CD14-positive monocyte (primary cell): ENCODE results near the gene EIF2S3B. TPM values are rescaled to one million over a fixed set of nuclear protein-coding genes. Genes with fewer than 3 reads are reported as not detected.

ENCODE experiments used
- DNase-seq, 3 donors: peaks; one replicate each; pipeline ENCODE4 v3.0.0-alpha.2; 2011 to 2022
- H2AFZ ChIP-seq: 2 replicates; pipeline ENCODE4 v1.6.0; 2012; ENCODE audit warnings: mild to moderate bottlenecking, low read depth, low read length, inconsistent platforms; ENCODE audit not compliant: insufficient read depth, poor library complexity, severe bottlenecking
- H3K27ac ChIP-seq, 2 donors: 1 replicate in 1 of 2; 2 replicates in 1 of 2; pipeline ENCODE4 v1.5.1; 2012 to 2013; ENCODE audit warnings: low read length in 2 of 2, control low read depth in 1 of 2, inconsistent platforms in 1 of 2, low read depth in 1 of 2, mild to moderate bottlenecking in 1 of 2
- H3K27me3 ChIP-seq, 2 donors: one replicate each; pipeline versions ENCODE4 v1.6.0 to v1.6.1; 2011 to 2013; ENCODE audit warnings: low read length in 2 of 2; ENCODE audit not compliant: control insufficient read depth in 2 of 2, insufficient read depth in 2 of 2
- H3K36me3 ChIP-seq, 2 donors: replicated peaks in 1 of 2; 1 replicate in 1 of 2; 2 replicates in 1 of 2; pipeline versions ENCODE4 v1.5.1 to v1.6.1; 2012 to 2013; ENCODE audit warnings: low read length in 2 of 2, control low read depth in 1 of 2, inconsistent platforms in 1 of 2, mild to moderate bottlenecking in 1 of 2; ENCODE audit not compliant: insufficient read depth in 2 of 2, control insufficient read depth in 1 of 2
- H3K4me1 ChIP-seq, 2 donors: 1 replicate in 1 of 2; 2 replicates in 1 of 2; pipeline versions ENCODE4 v1.5.1 to v1.6.1; 2012 to 2013; ENCODE audit warnings: low read length in 2 of 2, control low read depth in 1 of 2, inconsistent platforms in 1 of 2, mild to moderate bottlenecking in 1 of 2, moderate library complexity in 1 of 2; ENCODE audit not compliant: insufficient read depth in 2 of 2, control insufficient read depth in 1 of 2
- H3K4me2 ChIP-seq: replicated peaks from 2 replicates; pipeline ENCODE3; 2012; ENCODE audit warnings: low read length, moderate library complexity, mild to moderate bottlenecking; ENCODE audit not compliant: poor library complexity, severe bottlenecking; ENCODE audit errors: extremely low read depth
- H3K4me3 ChIP-seq, 3 experiments: fragments of 200-600 bp in 1 of 3; sonication (generic) in 1 of 3; replicated peaks in 1 of 3; 1 replicate in 2 of 3; 2 replicates in 1 of 3; pipeline ENCODE4 v1.5.1; 2011 to 2013; ENCODE audit warnings: low read length in 3 of 3, mild to moderate bottlenecking in 3 of 3, control low read depth in 2 of 3, low read depth in 2 of 3, inconsistent platforms in 1 of 3, moderate library complexity in 1 of 3
- H3K79me2 ChIP-seq: 2 replicates; pipeline ENCODE4 v1.6.0; 2012; ENCODE audit warnings: mild to moderate bottlenecking, control low read depth, inconsistent platforms, low read length, moderate library complexity; ENCODE audit not compliant: insufficient read depth
- H3K9ac ChIP-seq: 2 replicates; pipeline ENCODE4 v1.6.0; 2017; ENCODE audit warnings: low read length, mild to moderate bottlenecking; ENCODE audit not compliant: insufficient read depth, poor library complexity, severe bottlenecking
- H3K9me3 ChIP-seq, 2 donors: replicated peaks in 1 of 2; 1 replicate in 1 of 2; 2 replicates in 1 of 2; pipeline versions ENCODE4 v1.5.1 to v1.6.1; 2012 to 2013; ENCODE audit warnings: low read length in 2 of 2, control low read depth in 1 of 2; ENCODE audit not compliant: control insufficient read depth in 1 of 2, insufficient read depth in 1 of 2
- H4K20me1 ChIP-seq: 2 replicates; pipeline ENCODE4 v1.6.0; 2012; ENCODE audit warnings: mild to moderate bottlenecking, low read length, control low read depth, moderate library complexity; ENCODE audit not compliant: insufficient read depth
- H3K27ac Mint-ChIP-seq, 7 donors: one replicate each; pipeline ENCODE4 v1.8.0; 2020; ENCODE audit warnings: mild to moderate bottlenecking in 7 of 7, mixed read lengths in 7 of 7, moderate library complexity in 6 of 7, inconsistent platforms in 2 of 7
- H3K27me3 Mint-ChIP-seq, 3 donors: one replicate each; pipeline ENCODE4 v1.8.0; 2021 to 2022; ENCODE audit warnings: low read depth in 3 of 3, mild to moderate bottlenecking in 3 of 3, mixed read lengths in 3 of 3, moderate library complexity in 3 of 3, inconsistent platforms in 1 of 3
- H3K36me3 Mint-ChIP-seq, 2 donors: one replicate each; pipeline ENCODE4 v1.8.0; 2020; ENCODE audit warnings: mixed read lengths in 2 of 2, inconsistent platforms in 1 of 2, mild to moderate bottlenecking in 1 of 2
- H3K4me1 Mint-ChIP-seq: one replicate; pipeline ENCODE4 v1.8.0; 2020; ENCODE audit warnings: mild to moderate bottlenecking, mixed read lengths
- H3K4me3 Mint-ChIP-seq, 2 donors: one replicate each; pipeline ENCODE4 v1.8.0; 2020; ENCODE audit warnings: mild to moderate bottlenecking in 2 of 2, mixed read lengths in 2 of 2, moderate library complexity in 1 of 2
- H3K9me3 Mint-ChIP-seq, 7 donors: one replicate each; pipeline ENCODE4 v1.8.0; 2020 to 2022; ENCODE audit warnings: mixed read lengths in 7 of 7, mild to moderate bottlenecking in 6 of 7, moderate library complexity in 6 of 7, inconsistent platforms in 2 of 7
- CTCF ChIP-seq: fragments of 200-600 bp; IDR thresholded peaks from one replicate; pipeline ENCODE4 v1.8.0; 2022; ENCODE audit warnings: antibody characterized with exemption, mild to moderate bottlenecking
- WGBS: methylation state at CpG from one replicate; pipeline ENCODE4 v1.1.5; 2013; ENCODE audit warnings: missing lambda C conversion rate; ENCODE audit not compliant: insufficient coverage; 5-methylcytosine and 5-hydroxymethylcytosine counted together
- intact Hi-C, 2 donors: fragments of 100-400 bp; cut with micrococcal nuclease; formaldehyde crosslinking; loops; one replicate each; pipeline versions ENCODE4 v1.15.0 to v1.15.1; 2023
- polyA plus RNA-seq, 3 donors: library from polyadenylated mRNA; depleted of rRNA in 1 of 3; unstranded in 2 of 3; stranded (reverse) in 1 of 3; fragments of 300-500 nt in 2 of 3; fragments of >200 nt in 1 of 3; fragmentation: Illumina TruSeq in 2 of 3; gene quantifications; 1 replicate in 2 of 3; 2 replicates in 1 of 3; pipeline ENCODE4 v1.2.3, GENCODE V29; 2012 to 2021

The EIF2S3B gene
- polyA plus RNA-seq, 3 donors: 0.30 to 2.5 (median 0.37) TPM

GRCh38 chr12:10512798-10513197 is 7.1 kb downstream of the EIF2S3B start:
- WGBS: no CpG with 5 or more reads among the region's 4 CpGs
- peaks cover 0 to 2% (median 0%) of the 10 kb centered on the region in 7 donors for H3K9me3 Mint-ChIP-seq

GRCh38 chr12:10521555-10521954 is 15.9 kb downstream of the EIF2S3B start:
- Histone ChIP-seq H3K4me1 (no peaks in the 10 kb centered on the region), H3K9ac (no peak overlapping the region), H4K20me1 (no peaks in the 10 kb centered on the region), H3K79me2 (no peaks in the 10 kb centered on the region), H3K9me3 (no peaks in the 10 kb centered on the region), H3K27ac (no peak overlapping the region), H3K4me3 (no peak overlapping the region), H3K36me3 (no peaks in the 10 kb centered on the region), H3K27me3 (no peaks in the 10 kb centered on the region), H2AFZ (no peak overlapping the region), H3K4me2 (no peak overlapping the region)
- intact Hi-C loops: no loop called here
- no peak for DNase-seq
- Mint-ChIP-seq H3K4me1 (no peaks in the 10 kb centered on the region), H3K4me3 (no peak overlapping the region), H3K27me3 (peaks cover 0 to 1% (median 0%) of the 10 kb centered on the region in 3 donors), H3K36me3 (no peaks in the 10 kb centered on the region), H3K9me3 (peaks cover 0 to 3% (median 0%) of the 10 kb centered on the region in 7 donors), H3K27ac (no peak overlapping the region)
- TF ChIP-seq CTCF: no peak
- WGBS: no CpG with 5 or more reads among the region's 2 CpGs

More at GRCh38 chr12:10512798-10513197, 7.1 kb downstream of the EIF2S3B start:
- no peak for DNase-seq
- H3K27ac Mint-ChIP-seq: no peak overlapping the region
- Histone ChIP-seq H3K79me2 (no peaks in the 10 kb centered on the region), H3K36me3 (no peaks in the 10 kb centered on the region), H3K27me3 (no peaks in the 10 kb centered on the region), H3K4me2 (no peak overlapping the region), H3K9me3 (no peaks in the 10 kb centered on the region), H3K4me1 (no peaks in the 10 kb centered on the region), H3K9ac (no peak overlapping the region), H3K4me3 (no peak overlapping the region), H2AFZ (no peak overlapping the region), H3K27ac (no peak overlapping the region), H4K20me1 (no peaks in the 10 kb centered on the region)
- no peaks in the 10 kb centered on the region for H3K4me1 Mint-ChIP-seq
- H3K27me3 Mint-ChIP-seq: peaks cover 0 to 4% (median 0%) of the 10 kb centered on the region in 3 donors
- intact Hi-C loops: no loop called here
- no peak overlapping the region for H3K4me3 Mint-ChIP-seq
- TF ChIP-seq CTCF: no peak
- H3K36me3 Mint-ChIP-seq: no peaks in the 10 kb centered on the region
